Urinary bladder (tissue), 4 donors: ENCODE measurements around the gene GPNMB. TPM values are rescaled to one million over a fixed set of nuclear protein-coding genes. Genes with fewer than 3 reads are reported as not detected.

Source experiments
- DNase-seq: peaks from one replicate; pipeline ENCODE4 v3.0.0-alpha.2; 2015; ENCODE audit errors: extremely low spot score
- H3K27ac ChIP-seq: one replicate; pipeline ENCODE4 v1.5.1; 2013; ENCODE audit warnings: low read depth, mild to moderate bottlenecking, moderate library complexity
- H3K36me3 ChIP-seq: one replicate; pipeline ENCODE4 v1.6.1; 2013; ENCODE audit warnings: mild to moderate bottlenecking, moderate library complexity; ENCODE audit not compliant: insufficient read depth
- H3K4me1 ChIP-seq: one replicate; pipeline ENCODE4 v1.6.1; 2013; ENCODE audit warnings: mild to moderate bottlenecking, moderate library complexity; ENCODE audit not compliant: insufficient read depth
- H3K4me3 ChIP-seq: one replicate; pipeline ENCODE4 v1.5.1; 2013; ENCODE audit warnings: low read depth, low read length
- WGBS: extraction: QIAGEN DNeasy Blood & Tissue Kit; methylation state at CpG from one replicate; pipeline ENCODE4 v1.1.7; 2013; 5-methylcytosine and 5-hydroxymethylcytosine counted together
- polyA plus RNA-seq: library from polyadenylated mRNA; stranded (reverse); fragments of 200-250 nt; gene quantifications from one replicate; pipeline ENCODE4 v1.2.3, GENCODE V29; 2013
- total RNA-seq: library from RNA; depleted of rRNA; stranded (reverse); fragments of >200 nt; gene quantifications from one replicate; pipeline ENCODE4 v1.2.3, GENCODE V29; 2014
- donor health status: healthy with polysubstance abuse.
- donor health status: healthy.

The GPNMB gene
- total and polyA plus RNA-seq, 2 donors = 48.1 to 62.2 TPM

GRCh38 chr7:23267357-23267756 is 20.8 kb downstream of the GPNMB start:
- Histone ChIP-seq H3K36me3 (peaks cover 2% of the 10 kb centered on the region), H3K4me3 (no peak overlapping the region), H3K27ac (no peak overlapping the region), H3K4me1 (no peaks in the 10 kb centered on the region)
- 86% methylated on average over 2 of the region's 2 CpGs for WGBS
- DNase-seq = no peak

GRCh38 chr7:23268167-23268566 is 21.6 kb downstream of the GPNMB start:
- no peak overlapping the region for H3K27ac ChIP-seq
- peaks cover 2% of the 10 kb centered on the region for H3K4me1 ChIP-seq
- WGBS = 96% methylated on average over 2 of the region's 2 CpGs
- H3K36me3 ChIP-seq = peaks cover 2% of the 10 kb centered on the region
- H3K4me3 ChIP-seq = no peak overlapping the region
- DNase-seq = no peak

- no peak overlapping the region for H3K4me3 ChIP-seq
- H3K27ac ChIP-seq = no peak overlapping the region
- H3K36me3 ChIP-seq = peaks cover 2% of the 10 kb centered on the region
- peaks cover 2% of the 10 kb centered on the region for H3K4me1 ChIP-seq
- no peak for DNase-seq
- WGBS = 82% methylated on average over 4 of the region's 4 CpGs
Measured at GRCh38 chr7:23268746-23269145, 22.2 kb downstream of the GPNMB start.

GRCh38 chr7:23272275-23272674 is 25.7 kb downstream of the GPNMB start:
- H3K4me1 ChIP-seq = peaks cover 2% of the 10 kb centered on the region
- no peak for DNase-seq
- H3K36me3 ChIP-seq = no peaks in the 10 kb centered on the region
- no peak overlapping the region for H3K27ac ChIP-seq
- 94% methylated on average over 2 of the region's 2 CpGs for WGBS
- H3K4me3 ChIP-seq = no peak overlapping the region

GRCh38 chr7:23273141-23273599 is 26.6 kb downstream of the GPNMB start:
- WGBS = 9% methylated on average over 11 of the region's 11 CpGs
- H3K36me3 ChIP-seq = no peaks in the 10 kb centered on the region
- no peak overlapping the region for H3K4me3 ChIP-seq
- peaks cover 2% of the 10 kb centered on the region for H3K4me1 ChIP-seq
- peak; percentile 64 for DNase-seq
- H3K27ac ChIP-seq = no peak overlapping the region

GRCh38 chr7:23275912-23276311 is 29.3 kb downstream of the GPNMB start:
- Histone ChIP-seq H3K4me3 (no peak overlapping the region), H3K36me3 (no peaks in the 10 kb centered on the region), H3K4me1 (peaks cover 2% of the 10 kb centered on the region), H3K27ac (no peak overlapping the region)
- 71% methylated on average over 5 of the region's 5 CpGs for WGBS
- DNase-seq = no peak

GRCh38 chr7:23276376-23276775 is 29.8 kb downstream of the GPNMB start:
- Histone ChIP-seq H3K27ac (no peak overlapping the region), H3K4me3 (no peak overlapping the region), H3K4me1 (peaks cover 2% of the 10 kb centered on the region), H3K36me3 (no peaks in the 10 kb centered on the region)
- WGBS = 77% methylated on average over 5 of the region's 5 CpGs
- no peak for DNase-seq

GRCh38 chr7:23276947-23277346 is 30.4 kb downstream of the GPNMB start:
- no peak overlapping the region for H3K4me3 ChIP-seq
- no peak overlapping the region for H3K27ac ChIP-seq
- H3K4me1 ChIP-seq = peaks cover 2% of the 10 kb centered on the region
- 92% methylated on average over 3 of the region's 3 CpGs for WGBS
- DNase-seq = no peak
- H3K36me3 ChIP-seq = no peaks in the 10 kb centered on the region

GRCh38 chr7:23277359-23277989 is 30.9 kb downstream of the GPNMB start:
- WGBS = 36% methylated on average over 6 of the region's 6 CpGs
- Histone ChIP-seq H3K36me3 (no peaks in the 10 kb centered on the region), H3K4me3 (no peak overlapping the region), H3K4me1 (peaks cover 2% of the 10 kb centered on the region), H3K27ac (no peak overlapping the region)
- DNase-seq = no peak

- Histone ChIP-seq H3K27ac (no peak overlapping the region), H3K4me3 (no peak overlapping the region), H3K4me1 (no peaks in the 10 kb centered on the region), H3K36me3 (no peaks in the 10 kb centered on the region)
- no peak for DNase-seq
- 87% methylated on average over 2 of the region's 2 CpGs for WGBS
Measured at GRCh38 chr7:23279819-23280525, 33.4 kb downstream of the GPNMB start.

GRCh38 chr7:23283086-23283485 is 36.5 kb downstream of the GPNMB start:
- H3K4me1 ChIP-seq = no peaks in the 10 kb centered on the region
- no peak overlapping the region for H3K27ac ChIP-seq
- 95% methylated on average over 4 of the region's 4 CpGs for WGBS
- H3K36me3 ChIP-seq = no peaks in the 10 kb centered on the region
- no peak overlapping the region for H3K4me3 ChIP-seq
- no peak for DNase-seq

GRCh38 chr7:23284871-23285270 is 38.3 kb downstream of the GPNMB start:
- 95% methylated on average over 2 of the region's 2 CpGs for WGBS

GRCh38 chr7:23285657-23286646 is 39.4 kb downstream of the GPNMB start:
- no peak overlapping the region for H3K27ac ChIP-seq
- H3K36me3 ChIP-seq = no peaks in the 10 kb centered on the region
- DNase-seq = no peak
- no peak overlapping the region for H3K4me3 ChIP-seq
- H3K4me1 ChIP-seq = no peaks in the 10 kb centered on the region
- WGBS = 81% methylated on average over 18 of the region's 18 CpGs

More at GRCh38 chr7:23284871-23285270, 38.3 kb downstream of the GPNMB start:
- no peak overlapping the region for H3K27ac ChIP-seq
- H3K36me3 ChIP-seq = no peaks in the 10 kb centered on the region
- H3K4me3 ChIP-seq = no peak overlapping the region
- H3K4me1 ChIP-seq = no peaks in the 10 kb centered on the region
- DNase-seq = no peak
